HG03175 (cell line): ENCODE measurements around the gene RFC4.
"Not testable (repeated sequence)": the region's sequence is repeated elsewhere in the genome, so short reads cannot be mapped to it uniquely, and the experiment has no call there.

Source experiments
- ATAC-seq: cut with Tn5 transposase; IDR thresholded peaks from one replicate; pipeline ENCODE4 v1.9.1; 2021; ENCODE audit warnings: mild to moderate bottlenecking, moderate library complexity; ENCODE audit not compliant: unreplicated experiment

RFC4 gene, protein sequence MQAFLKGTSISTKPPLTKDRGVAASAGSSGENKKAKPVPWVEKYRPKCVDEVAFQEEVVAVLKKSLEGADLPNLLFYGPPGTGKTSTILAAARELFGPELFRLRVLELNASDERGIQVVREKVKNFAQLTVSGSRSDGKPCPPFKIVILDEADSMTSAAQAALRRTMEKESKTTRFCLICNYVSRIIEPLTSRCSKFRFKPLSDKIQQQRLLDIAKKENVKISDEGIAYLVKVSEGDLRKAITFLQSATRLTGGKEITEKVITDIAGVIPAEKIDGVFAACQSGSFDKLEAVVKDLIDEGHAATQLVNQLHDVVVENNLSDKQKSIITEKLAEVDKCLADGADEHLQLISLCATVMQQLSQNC

GRCh38 chr3:186806089-186807055 lies at the start of gene RFC4:
TSS of gene RFC4 (minus strand) at chr3:186806482. CDS start at chr3:186804713, 1,769 bp downstream.
- peak; percentile 94 for ATAC-seq

GRCh38 chr3:186854954-186855353 lies 48.7 kb upstream of the RFC4 start:
- no peak for ATAC-seq

GRCh38 chr3:186854146-186854545 lies 47.9 kb upstream of the RFC4 start:
- ATAC-seq: no peak

GRCh38 chr3:186852994-186853393 lies 46.7 kb upstream of the RFC4 start:
- ATAC-seq: no peak

DNA sequence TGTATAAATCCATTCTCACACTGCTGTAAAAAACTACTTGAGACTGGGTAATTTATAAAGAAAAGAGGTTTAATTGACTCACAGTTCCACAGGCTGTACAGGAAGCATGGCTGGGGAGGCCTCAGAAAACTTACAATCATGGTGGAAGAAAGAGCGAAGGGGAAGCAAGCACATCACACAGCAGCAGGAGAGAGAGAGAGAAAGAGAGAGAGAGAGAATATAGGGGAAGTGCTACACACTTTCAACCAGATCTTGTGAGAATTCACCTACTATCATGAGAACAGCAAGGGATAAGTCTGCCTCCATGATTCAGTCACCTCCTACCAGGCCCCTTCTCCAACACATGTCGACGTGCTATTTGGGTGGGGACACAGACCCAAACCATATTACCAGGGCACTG lies 45.6 kb upstream of the RFC4 start:
- not testable (repeated sequence) for ATAC-seq

GRCh38 chr3:186849374-186849975 lies 43.2 kb upstream of the RFC4 start:
- no peak for ATAC-seq

GRCh38 chr3:186847437-186847836 lies 41.2 kb upstream of the RFC4 start:
- ATAC-seq: no peak

DNA sequence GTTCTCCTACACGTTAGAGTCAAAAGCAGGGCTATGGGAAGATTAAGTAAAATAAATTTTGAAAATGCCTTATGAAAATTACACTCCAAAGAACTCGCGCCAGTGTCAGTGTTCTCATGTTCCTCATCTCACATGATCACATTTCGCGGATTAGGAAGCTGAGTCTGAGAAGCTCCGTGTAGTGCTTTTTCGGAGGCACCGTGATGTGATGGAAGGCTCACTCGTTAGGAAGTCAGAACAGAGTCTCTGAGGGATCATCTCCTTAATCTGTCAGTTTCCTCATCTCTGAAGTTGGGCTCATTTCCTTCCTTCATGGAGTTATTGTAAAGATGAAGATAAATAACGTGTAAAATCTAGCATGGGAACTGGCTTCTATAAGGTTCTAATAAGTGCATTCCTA lies 39.5 kb upstream of the RFC4 start:
- no peak for ATAC-seq

DNA sequence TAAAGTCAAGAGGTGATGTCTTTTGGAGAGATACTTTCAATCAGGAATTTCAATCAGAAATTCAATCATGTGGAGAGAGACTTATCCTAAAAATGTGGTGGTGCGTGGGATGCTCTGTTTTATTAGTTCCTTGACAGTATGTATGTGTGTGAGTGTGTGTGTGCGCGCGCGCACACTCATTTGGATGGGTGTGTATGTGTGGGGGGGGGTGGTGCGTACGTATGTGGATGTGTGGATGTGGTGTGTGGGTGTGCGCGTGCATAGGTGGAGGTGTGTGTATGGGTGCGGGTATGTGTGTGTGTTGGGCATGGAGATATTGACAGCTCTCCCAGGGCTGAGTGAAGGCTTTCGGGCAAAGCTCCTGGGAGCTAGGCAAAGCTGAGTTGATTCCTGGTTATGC lies 38.6 kb upstream of the RFC4 start:
- ATAC-seq: no peak

GRCh38 chr3:186843039-186843432 lies 36.8 kb upstream of the RFC4 start:
- no peak for ATAC-seq

DNA sequence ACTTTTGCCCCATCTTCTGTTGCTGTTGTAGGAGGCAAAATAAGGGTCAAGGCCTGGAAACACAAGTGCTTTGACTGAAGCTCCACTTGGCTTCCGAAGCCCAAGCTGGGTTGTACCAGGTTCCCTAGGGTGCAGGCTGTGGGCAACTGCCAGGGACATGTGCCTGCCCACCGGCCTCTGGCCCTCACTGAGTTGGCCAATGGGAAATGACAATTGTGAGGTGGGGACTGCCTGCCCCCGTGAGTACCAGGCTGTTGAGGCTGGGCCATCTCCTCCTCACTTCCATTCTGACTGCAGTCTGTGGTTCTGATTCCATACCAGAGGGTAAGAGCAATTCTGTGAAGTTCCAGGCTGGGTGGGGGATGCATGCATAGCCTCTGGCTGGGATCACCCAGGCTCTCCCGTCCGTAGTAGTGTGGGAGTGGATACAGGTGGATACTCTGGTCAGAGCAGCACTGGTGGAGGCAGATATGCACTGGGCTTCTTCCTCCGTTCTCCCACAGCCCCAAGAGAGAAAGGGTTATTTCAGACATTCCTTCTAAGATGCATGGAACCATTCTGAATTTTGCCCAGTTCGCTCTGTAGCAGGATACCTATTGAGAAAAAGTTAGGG lies 36.2 kb upstream of the RFC4 start, which contains the start of gene ADIPOQ:
Gene ADIPOQ (plus strand): TSS at position 285 of the 613 bp plus-strand sequence. CDS start 10,349 bp downstream, outside the sequence.
- ATAC-seq: no peak

DNA sequence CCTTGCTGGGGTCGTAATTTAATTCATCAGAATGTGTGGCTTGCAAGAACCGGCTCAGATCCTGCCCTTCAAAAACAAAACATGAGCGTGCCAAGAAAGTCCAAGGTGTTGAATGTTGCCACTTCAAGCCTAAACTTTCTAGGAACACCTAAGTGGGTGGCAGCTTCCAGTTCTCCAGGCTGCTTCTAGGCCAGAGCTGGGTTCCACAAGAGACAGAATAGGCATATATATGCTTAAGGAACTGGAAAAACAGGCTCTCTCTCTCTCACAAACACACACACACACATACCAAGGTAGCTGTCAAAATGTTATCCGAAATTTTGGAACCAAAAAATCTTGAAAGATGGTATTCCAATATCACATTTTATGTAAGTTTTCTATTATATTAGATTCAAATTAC lies 35.3 kb upstream of the RFC4 start:
- ATAC-seq: no peak

GRCh38 chr3:186839874-186840641 lies 33.8 kb upstream of the RFC4 start:
- ATAC-seq: no peak

DNA sequence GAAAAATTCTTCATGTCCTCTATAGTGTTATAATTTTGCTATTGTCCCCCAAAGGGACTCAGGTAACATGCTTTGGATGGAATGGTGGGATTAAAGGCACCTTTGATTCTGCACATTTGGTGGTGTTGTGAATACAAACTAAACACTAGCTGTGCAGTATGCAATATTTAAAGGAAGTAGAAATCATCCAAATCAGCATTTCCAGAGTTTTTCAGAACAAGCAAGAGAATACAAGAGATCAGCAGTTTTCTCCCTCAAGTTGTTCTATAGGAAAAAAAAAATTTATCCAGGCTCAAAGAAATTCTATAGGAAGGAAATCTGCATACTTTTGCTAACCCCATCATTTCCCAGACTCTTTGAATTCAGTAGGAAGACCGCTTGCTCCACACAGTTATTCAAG lies 26.0 kb upstream of the RFC4 start:
- no peak for ATAC-seq

GRCh38 chr3:186831798-186832197 lies 25.5 kb upstream of the RFC4 start:
- no peak for ATAC-seq

- ATAC-seq: no peak
Observed at GRCh38 chr3:186828340-186828739, 22.1 kb upstream of the RFC4 start.

DNA sequence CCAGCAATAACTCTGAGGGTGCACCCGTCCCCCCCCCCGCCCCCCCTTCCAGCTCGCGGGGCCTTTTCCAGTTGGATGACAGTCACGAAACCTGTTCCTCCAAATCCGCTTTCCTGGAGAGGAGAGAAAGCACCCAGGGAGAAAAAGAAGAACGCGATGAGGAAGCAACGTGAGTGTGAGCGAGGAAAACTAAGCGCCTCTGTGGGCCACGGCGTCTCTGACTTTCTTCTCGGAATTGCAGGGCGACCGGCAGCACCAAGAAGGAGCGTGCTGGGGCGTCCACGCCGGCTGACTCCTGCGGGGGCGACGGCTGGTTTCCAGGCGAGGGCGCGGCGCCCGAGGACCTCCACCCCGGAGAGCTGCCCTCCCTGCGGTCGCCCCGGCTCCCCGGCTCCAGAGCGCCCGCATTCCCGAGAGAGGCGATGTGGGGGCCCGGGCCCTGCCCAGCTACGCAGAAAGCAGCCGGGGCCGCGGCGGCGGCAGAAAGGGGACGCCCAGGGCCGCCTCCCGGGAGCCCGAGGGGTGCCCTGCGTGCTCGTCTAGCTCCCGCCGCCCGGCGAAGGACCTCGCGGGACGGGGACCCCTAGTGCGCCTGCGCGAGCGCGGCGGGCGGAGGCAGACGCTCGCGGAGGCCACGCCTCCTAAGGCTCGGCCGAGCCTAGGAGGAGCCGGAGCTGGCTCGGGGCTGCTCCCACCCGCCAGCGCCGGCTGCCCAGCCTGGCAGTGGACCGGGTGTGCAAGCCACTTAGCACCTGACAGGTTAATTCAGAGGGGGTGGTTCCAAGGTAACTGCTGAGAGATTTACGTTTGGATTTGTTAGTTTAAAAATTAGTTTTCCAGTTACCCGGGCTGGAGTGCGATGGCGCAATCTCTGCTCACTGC lies 20.9 kb upstream of the RFC4 start:
- ATAC-seq: peak; percentile 89

DNA sequence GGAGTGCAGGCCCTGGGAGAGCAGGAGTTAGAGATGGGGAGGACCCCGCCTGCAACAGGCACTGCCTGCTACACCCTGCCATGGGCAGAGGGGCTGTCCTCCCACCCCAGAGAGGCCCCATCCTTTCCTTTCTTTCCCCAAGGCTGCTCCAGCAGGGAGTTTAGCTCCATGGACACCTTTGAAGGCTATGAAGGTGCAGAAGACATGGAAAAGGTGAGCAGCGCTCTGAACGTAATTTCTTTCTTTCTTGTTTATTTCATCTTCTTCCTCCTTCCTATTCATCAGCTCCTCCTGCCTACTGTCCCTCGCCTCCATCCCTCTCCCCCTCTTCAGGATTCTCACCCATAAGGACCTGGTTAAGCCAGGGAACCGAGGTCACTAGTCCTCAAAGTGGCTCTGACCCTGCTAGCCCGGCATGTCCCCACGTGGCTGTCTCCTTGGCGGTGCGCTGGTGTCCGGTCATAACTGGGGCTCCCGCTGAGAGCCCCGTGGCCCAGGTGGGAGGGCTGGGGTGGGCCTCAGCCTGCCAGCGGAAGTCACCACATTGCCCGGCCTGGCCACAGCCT lies 20.2 kb upstream of the RFC4 start:
- no peak for ATAC-seq

- no peak for ATAC-seq
Observed at GRCh38 chr3:186825872-186826409, 19.7 kb upstream of the RFC4 start.
